NCI-H2029 treated with DMSO at 0.1 percent for 48 hours (cell line): ENCODE results near the gene LYPD6.

Source experiments
- DNase-seq: peaks from one replicate; lab custom pipeline; 2025; lab: John Stamatoyannopoulos, UW

Gene LYPD6

DNA sequence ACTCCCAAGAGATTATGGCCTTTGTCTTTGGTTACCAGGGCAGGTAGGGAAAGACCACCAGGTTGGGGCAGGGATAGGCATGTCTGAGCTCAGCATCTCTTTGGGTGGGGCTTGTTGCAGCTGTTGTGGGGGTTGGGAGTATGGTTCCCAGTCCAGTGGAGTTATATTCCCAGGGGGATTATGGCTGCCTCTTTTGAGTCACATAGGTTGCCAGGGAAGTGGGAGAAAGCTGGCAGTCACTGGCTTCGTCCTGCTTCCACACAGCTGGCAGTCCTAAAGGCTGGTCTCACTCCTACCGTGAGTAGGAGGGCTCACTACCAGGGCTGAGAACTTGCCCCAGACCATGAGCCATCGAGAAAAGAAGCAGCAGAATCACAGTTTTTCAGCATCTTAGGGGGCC, 79.1 kb downstream of the LYPD6 start:
- no peak for DNase-seq

DNA sequence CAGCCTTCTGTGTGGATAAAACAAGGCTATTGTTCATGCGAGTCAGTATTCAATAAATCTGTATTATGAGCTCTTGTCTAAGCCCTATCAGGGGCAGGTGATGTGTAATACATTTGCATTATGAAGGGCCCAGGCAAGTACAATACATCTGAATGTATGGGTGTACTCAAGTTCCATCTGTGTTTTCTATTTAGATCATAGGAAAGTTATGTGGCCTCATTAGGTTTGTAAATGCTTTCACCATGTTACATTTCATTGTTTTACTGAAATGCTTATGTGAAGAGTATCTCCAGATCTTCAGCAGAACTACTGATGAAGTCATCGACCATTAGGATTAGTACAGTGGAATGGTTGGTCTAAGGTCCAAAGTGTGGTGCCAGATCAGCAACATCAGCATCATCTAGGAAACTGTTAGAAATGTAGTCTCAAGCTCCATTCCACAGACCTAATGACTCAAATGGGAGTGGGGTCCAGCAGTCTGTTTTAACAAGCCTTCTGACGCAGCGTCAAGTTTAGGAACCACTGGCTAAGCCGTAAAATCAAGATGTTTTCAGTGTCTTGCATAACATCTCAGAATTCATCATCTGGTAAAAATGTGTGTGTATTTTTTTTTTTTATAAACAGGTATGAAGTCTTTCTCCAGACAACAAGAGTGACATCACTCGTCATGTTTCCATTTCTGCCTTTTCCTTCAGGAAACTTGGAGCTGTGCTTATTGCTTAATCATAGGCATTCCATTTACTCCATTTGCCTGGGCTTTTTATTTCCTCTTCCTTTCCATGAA, 80.5 kb downstream of the LYPD6 start:
- no peak for DNase-seq

DNA sequence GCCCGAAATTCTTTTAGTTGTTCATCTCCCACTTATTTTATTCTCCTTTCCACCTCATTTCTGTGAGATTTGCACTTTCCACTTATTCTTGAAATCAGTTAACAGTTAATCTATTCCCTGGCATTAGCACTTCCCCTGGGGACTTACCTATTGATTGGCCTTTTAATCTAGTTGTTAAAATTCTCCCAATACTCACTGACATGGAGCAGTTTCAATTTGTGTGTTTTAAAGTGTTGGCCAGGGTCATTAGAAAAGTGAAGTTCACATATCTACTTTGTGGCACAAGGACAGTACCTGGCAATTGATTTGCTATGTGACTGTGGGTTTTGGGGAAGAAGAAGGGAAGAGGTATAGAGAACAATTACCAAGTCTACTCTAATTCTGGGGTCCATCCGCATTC, 83.1 kb downstream of the LYPD6 start:
- DNase-seq: no peak

DNA sequence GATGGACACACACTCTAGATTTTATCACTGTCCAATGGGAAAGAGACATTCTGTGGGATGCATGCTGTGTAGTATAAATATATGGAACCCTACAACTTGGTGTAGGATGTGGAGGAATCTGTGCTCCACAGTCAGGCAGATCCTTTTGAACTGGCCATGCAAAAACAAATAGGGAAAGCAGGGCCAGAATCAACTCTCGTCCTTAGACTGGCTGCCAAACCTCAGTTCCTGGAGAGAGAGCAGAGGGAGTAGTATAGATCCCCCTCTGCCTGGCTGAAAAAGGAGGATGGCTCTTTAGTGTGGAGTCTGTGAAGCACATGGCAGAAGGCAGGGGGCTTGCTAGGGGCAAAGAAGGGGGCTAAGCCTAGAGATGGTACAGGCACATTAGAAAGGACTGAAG, 84.7 kb downstream of the LYPD6 start:
- no peak for DNase-seq

DNA sequence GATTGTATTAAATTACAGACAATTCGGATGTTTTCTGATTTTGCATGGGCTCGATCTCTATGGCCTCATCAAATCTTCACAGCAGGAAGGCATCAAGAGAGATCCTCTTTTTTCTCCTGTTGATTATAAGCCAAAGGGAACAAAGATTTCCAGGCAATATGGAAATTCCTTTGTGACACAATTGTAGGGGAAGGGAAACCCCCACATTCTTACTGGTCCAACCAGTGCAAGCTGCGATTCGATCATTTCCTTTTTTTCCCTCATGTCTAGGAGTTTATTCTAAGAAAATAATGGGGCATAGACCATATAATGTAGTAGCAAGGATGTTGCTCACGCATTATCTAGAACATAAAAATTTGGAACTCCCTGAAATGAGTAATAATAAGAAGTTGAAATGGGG, 87.7 kb downstream of the LYPD6 start:
- DNase-seq: no peak

DNA sequence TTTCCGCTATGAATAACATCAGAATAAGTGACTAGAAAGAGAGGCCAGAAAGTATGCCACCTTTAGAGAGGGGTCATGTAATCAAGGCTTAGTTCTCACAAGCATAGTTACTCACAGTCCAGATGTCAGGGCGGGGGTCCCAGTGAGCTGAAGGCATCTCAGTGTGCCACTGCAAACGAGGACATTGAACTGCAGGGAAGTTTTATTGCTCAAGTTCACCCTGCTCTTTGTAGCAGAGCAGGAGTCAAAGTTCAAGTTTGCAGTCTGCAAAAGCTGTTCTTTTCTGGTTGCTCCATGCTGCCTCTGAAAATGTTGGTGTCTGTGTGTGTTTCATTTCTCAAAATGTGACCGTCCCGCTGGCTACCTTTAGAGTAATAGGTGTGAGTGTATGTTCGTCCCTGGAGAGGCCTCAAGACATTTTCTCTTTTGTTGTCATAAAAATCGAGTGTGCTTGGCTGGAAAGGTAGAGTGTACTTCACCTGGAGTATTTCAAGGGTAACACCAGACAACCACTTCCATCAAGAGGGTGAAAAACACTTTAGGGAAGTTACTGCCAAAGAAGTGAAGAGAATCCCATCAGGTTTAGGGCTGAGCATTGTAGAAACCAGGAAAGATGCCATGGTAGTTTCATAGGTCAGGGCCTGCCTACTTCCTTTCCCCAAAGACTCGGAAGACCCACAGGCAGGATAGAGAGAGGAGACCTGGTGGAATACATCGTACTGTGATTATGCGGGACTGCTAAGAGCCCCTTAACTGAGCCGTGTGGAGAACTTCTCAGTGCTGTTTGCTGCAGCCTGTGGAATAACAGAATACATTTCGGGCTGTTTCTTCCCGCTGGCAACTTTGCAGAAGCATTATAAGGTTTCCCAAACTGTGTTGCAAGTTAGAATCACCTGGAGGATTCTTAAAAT, 89.9 kb downstream of the LYPD6 start:
- peak; percentile 41 for DNase-seq

DNA sequence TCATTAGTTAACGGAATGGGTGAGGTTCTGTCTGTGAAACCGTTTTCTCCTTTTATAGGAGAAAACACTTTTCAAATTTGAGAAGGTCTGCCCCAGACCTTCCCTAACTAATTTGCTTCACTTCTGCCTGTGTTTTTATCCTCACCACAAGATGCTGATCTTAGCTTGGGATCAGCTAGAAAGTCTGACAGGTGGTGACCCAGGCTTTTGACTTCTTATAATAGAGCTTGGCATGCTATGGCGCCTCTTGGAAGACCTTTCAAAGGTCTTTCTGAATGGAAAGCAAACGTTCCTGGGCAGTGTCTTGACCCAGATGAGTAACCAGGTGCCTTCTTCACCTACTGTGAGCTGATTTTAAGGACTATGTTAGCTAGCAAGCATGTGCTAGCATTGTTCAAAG, 91.4 kb downstream of the LYPD6 start:
- DNase-seq: no peak

DNA sequence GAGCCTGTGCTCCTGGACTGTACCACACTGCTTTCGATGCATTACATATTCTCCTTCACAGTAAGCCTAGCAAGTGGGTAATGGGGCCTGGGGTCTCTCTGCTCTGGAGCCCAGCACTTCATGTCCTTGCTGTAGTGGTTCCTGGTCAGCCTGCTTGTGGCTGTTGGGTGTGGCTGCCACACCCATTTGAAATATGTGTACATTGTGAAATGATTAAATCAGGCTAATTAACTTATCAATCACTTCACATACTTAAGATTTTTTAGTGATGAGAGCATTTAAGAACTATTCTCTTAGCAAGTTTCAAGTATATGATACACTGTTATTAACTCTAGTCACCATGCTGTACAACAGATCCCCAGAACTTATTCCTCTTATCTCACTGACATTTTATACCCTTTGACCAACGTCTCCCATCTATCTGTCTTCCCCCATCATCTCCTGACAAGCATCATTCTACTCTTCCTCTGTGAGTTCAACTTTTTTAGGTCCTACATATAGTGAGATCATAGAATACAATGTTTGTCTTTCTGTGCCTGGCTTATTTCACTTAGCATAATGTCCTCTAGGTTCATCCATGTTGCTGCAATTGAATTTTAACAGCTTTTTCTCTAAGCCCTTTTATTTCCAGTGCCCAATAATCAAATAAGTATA, 92.1 kb downstream of the LYPD6 start:
- no peak for DNase-seq

DNA sequence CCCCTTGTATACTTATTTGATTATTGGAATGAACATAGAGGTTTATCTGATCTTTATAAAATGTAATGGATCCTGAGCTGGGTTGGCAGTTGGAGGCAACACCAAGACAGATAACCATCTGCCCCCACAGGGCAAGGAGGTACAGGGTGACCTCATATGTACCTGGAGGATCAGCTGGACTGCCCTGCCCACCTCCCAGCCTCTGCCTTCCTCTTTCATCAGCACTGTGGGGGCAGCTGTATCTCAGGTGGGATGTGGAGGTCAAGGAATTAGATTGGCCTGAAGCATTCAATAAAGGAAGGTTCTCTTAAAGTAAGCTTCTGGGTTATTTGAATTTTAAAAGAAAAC, 92.6 kb downstream of the LYPD6 start:
- DNase-seq: no peak

DNA sequence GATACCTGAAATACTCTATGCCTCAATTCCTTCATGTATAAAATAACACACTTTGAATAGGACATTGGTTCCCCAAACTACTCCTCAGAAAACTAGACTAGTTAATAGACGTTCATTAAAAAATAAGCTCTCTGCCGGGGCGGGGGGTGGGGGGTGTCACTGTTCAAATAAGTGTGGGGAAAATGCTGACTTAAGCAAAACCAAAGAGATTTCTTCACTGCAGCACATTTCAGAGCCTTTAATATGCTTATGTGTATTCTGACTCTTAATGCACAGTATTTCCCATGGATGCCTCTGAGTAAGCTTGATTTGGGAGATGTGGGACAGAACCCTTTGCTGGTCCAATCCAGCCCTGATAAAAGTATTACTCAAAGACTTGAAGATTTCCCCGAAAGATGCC, 93.2 kb downstream of the LYPD6 start:
- no peak for DNase-seq

DNA sequence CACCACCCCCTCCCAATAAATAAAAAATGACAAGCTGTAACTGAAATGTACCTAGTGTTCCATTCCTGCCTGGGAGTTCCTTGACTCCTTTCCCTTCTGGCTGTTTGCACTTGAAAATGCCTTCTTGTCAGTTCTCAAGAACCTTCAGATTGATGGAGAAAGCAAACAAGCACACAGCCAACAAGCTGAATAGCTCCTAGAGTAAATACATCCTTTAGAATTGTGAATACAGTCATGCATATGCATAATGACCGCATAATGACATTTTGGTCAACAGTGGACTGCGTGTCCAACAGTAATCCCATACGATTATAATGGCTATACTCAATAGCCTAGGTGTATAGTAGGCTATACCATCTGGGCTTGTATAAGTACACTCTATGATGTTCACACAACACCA, 97.0 kb downstream of the LYPD6 start:
- DNase-seq: peak; percentile 24

DNA sequence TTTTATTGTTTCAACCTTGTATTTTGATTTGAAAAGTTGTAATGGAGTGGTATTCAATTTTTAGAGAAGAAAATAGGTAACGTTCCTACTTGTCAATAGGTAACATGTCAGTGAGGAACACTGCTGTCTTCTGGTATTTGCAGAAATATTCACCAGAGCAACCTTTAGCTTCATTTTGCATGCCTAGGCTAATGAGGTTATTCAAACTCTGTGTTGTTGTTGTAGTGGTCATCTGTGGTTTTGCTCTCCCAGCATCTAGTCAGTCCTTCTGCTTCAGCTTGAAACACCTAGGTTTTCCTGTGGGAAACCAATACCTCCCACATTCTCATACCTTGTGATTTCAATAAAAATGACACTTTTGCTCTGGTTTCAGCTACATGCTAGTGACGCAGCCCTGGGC, 98.4 kb downstream of the LYPD6 start:
- no peak for DNase-seq

DNA sequence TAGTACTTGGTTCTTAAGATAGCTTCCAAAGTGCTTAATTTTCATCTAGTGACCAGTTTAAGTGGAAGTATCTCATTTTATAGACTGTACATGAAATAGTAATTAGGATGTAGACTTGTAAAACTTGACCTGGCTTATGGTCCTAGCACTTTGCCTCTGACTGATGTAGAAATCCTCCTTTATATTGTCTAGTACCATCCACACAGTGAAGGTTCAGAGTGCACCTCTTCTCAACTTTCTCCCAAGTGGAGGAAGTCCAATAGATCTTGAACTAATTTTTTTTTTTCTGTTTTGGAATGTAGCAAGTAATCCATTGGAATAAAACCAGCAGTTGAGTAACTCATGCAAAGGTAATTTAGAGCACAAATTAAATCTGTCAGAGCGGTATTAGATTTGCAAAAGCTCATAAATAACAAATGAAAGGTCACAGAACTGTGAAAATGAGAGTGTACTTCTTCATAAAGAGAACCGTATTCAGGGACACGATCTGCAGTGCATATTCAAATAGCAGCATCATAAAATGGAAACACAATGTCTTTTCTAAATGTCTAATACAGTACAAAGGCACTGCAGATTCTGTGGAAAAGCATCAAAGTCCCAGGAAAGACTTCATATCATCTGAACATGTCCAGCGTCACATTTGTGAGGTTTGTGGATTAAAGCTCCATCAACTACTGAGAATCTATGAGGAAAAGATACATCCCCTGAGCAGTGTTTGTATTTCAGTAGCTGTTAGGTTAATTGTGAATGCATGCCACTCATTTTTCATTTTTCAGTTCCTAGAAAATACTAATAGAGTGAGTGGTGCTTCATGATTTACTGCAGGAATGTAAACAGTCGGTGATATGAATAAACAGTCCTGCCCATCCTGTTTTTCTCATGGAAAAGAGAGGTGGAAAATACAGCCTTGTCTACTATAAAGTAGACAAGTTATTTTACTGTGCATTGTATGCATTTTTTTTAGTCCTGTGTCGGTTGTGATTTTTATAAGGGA, 100.7 kb downstream of the LYPD6 start:
- no peak for DNase-seq

DNA sequence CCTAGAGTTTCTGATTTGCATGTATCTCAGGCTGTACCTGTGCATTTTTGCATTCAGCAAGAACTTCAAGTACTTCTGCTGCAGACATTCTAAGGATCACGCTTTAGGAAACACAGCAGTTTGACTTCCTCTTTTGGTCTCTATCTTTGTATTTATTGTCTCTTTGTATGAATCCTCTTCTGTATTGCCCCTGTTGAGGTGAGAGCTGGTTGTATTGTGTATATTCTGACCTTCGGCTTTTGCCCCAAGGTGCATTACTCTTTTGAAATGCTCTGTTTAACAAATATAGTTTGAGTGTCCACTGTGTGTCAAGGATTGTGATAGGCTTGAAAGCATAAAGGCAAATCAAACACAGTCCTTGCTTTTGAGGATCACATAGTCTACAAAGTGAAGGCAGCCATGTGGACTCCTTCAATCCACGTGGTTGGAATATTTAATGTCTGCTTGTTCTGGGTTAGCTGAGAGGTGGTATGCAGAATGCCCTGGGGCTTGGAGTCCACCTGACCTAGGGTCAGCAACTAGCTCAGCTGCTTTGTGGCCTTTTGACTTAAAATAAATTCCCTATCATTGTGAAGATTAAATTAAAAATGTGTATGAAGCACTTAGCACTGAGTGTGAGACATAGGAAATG, 108.1 kb downstream of the LYPD6 start:
- DNase-seq: no peak

DNA sequence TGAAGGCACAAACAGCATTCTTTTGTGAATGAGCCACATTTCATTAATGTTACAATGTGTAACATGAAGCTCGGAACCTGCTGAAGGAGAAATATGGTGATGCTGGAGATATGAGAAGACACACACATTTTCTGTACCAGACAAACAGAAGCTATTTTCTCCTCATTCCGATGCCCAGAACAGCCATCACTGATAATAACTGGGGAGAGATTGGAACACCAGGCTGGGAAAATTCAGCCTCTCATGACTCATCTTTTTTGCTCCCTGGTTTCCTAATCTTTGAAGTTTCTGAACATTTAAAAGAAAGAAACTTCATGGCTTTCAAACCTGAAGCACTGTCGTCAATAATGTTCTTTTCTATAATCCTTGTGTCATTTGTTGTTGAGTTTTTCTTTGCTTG, 110.9 kb downstream of the LYPD6 start:
- DNase-seq: no peak

DNA sequence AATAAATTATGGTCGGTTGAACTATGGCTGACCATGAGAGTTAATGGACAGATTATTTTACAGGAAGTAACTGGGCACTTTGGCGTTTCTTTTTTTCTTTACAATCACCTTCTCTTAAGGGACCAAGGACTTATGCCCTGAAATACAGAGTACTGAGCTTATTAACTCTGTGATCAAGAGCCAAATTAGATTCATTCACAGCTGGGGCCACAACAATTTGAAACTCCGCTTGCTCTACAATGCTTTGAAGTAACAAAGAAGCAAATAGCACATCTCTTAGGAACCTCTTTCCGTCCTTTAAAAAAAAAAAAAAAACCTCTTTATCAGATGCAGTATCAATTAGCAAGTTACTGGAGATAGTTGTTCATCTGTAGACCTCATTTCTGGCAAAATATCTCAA, 112.0 kb downstream of the LYPD6 start:
- no peak for DNase-seq

DNA sequence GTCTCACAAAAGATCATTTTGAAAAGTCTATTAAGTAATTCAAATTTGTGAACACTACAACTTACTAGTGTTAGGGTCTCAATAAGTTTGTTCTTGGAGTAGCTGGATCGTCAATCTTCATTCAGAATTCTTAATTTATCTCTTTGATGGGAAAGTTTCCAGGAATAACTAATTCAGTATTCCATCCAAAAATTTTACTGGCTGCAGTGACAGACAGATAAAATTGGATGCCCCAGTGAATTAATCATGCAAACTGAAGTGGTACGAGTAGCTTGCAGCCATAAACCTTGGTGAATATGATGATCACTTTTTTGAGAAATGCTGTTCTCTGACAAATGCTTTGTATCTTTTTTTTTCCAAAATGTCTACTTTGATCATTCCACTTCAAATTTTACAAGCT, 112.8 kb downstream of the LYPD6 start:
- DNase-seq: no peak

DNA sequence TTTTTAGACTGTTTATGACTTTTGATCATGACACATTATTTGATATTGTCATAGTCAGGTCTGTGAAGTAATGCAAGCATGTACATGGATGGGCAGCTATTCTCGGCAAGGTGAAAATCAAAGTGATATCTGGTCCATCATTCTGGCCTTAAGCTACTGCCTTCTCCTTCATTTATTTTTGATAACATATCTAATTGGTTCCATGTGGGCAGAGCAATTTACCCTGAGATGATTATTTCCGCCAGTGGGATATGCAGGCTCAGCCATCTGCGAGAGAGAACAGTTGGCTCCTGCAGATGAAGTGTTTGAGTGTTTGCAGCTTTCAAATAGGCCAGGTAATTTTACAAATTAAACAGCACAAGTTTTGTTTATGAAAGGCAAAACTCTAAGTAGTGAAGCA, 116.4 kb downstream of the LYPD6 start:
- no peak for DNase-seq

DNA sequence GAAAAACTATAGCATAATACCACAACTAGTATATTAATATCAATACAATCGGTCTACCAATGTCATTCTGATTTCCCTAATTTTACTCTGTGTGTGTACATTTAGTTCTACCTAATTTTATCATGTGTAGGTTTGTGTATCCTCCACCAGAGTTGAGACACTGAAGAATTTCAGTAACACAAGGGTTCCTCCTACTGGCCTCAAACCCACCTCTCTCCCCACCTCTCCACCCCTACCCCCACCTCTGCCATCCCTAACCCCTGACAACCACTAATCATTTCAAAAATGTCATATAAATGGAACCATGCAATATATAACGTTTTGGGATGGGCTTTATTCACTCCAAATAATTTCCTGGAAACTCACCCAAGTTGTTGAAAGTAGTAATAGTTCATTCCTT, 117.9 kb downstream of the LYPD6 start:
- no peak for DNase-seq

DNA sequence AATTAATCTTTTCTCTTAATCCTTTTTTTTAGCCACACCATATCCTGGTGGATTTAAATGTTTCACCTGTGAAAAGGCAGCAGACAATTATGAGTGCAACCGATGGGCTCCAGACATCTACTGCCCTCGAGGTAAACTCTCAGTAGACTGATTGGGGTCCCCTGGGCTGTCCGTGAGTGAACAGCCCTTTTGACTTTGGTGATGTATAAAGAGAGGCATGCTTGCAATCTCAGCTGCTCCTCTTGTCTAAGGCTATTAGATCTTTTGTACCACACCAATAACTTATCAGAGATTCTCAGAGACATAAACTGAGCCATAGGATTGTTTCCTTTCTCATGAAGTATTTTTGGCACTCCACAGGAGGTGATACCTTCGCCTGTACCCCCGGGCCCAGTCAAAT, 118.6 kb downstream of the LYPD6 start:
- no peak for DNase-seq

DNA sequence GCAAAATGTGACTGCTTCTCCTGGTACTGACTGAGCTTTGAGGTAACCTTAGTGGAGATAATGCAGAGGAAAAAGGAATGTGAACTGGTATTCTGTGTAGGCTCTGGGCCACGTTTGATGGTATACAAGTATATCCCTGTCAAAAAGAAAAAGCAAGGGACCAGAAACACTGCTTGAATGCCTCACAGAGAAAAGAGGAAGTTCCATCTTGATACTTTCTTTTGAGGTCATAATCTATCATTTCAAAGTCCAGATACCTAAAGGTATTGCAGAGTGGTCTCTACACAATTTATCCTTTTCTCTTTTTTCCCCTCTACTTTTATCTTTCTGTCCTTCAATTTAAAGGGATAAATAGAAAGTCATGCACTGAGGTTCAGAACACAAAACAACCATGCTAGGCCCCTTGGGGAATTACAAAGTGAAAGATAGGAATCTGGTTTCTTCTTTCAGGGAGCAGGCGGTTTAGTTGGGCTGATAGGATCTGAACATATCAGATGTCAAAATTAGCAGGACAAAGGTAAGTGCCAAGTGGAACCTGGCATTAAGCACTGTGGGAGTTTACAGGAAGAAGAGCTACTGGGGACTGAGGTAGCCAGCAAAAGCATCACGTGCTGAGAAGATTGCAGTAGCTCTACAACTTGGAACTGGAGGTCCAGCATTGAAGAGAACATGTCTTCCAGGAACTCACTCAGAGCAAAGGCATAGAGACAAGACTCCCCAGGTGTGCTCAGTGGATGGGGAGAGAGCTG, 121.2 kb downstream of the LYPD6 start:
- no peak for DNase-seq
